Upper lobe of left lung (tissue), 6 donors: Measurements from ENCODE around the gene PTPRD. TPM values are rescaled to one million over a fixed set of nuclear protein-coding genes. Genes with fewer than 3 reads are reported as not detected.

ENCODE experiments used
- ATAC-seq, 2 donors: fragments of 200-7000 bp; cut with Tn5 transposase; one replicate each; pipeline ENCODE4 v1.9.1; 2022; ENCODE audit warnings: mild to moderate bottlenecking in 2 of 2, moderate library complexity in 2 of 2; ENCODE audit not compliant: low FRiP score in 2 of 2
- DNase-seq, 2 donors: peaks; one replicate each; pipeline ENCODE4 v3.0.0-alpha.2; 2019 to 2020
- H3K27ac ChIP-seq, 4 donors: fragments of 200-600 bp; sonication (generic); one replicate each; pipeline ENCODE4 v1.5.1; 2016 to 2019
- H3K27me3 ChIP-seq, 4 donors: fragments of 200-600 bp; sonication (generic); one replicate each; pipeline ENCODE4 v1.5.1; 2017 to 2019
- H3K36me3 ChIP-seq, 4 donors: fragments of 200-600 bp; sonication (generic); one replicate each; pipeline ENCODE4 v1.5.1; 2016 to 2019
- H3K4me1 ChIP-seq, 4 donors: fragments of 200-600 bp; sonication (generic); one replicate each; pipeline ENCODE4 v1.5.1; 2018 to 2019
- H3K4me3 ChIP-seq, 4 donors: fragments of 200-600 bp; sonication (generic); one replicate each; pipeline ENCODE4 v1.5.1; 2017 to 2019; ENCODE audit warnings: mild to moderate bottlenecking in 2 of 4, moderate library complexity in 1 of 4
- H3K9me3 ChIP-seq, 4 donors: fragments of 200-600 bp; sonication (generic); one replicate each; pipeline ENCODE4 v1.5.1; 2018 to 2019
- EP300 ChIP-seq, 4 donors: sonication (generic); formaldehyde crosslinking; IDR thresholded peaks; one replicate each; pipeline ENCODE4 v1.5.1; 2017; ENCODE audit warnings: antibody characterized with exemption in 4 of 4, control low read depth in 2 of 4
- POLR2A ChIP-seq, 4 donors: fragments of 450-650 bp; IDR thresholded peaks; one replicate each; pipeline ENCODE4 v1.5.1; 2016 to 2017; ENCODE audit warnings: antibody characterized with exemption in 4 of 4, mild to moderate bottlenecking in 2 of 4
- POLR2AphosphoS5 ChIP-seq, 2 donors: sonication (generic); formaldehyde crosslinking; IDR thresholded peaks; one replicate each; pipeline ENCODE4 v1.5.1; 2017; ENCODE audit warnings: antibody characterized with exemption in 2 of 2
- WGBS, 2 donors: methylation state at CpG; one replicate each; pipeline ENCODE4 v1.1.5; 2017 to 2018; 5-methylcytosine and 5-hydroxymethylcytosine counted together
- total RNA-seq, 6 donors: library from RNA; depleted of rRNA in 4 of 6; stranded (reverse); fragments of >200 nt in 4 of 6; gene quantifications; one replicate each; pipeline versions ENCODE4 v1.1.0 to v1.2.1, GENCODE V29; 2016 to 2021
- TF ChIP-seq, protein P1 (sequence below), 6 experiments: fragments of 450-650 bp in 4 of 6; fragments of 200-600 bp in 2 of 6; sonication (generic) in 2 of 6; IDR thresholded peaks; one replicate each; pipeline ENCODE4 v1.5.1; 2016 to 2019; ENCODE audit warnings: antibody characterized with exemption in 6 of 6
- donor health status: DM: no; HTN: no; CAD: no; lungs with moderate emphysema.
- donor health status: DM: no; HTN: yes; CAD: no; lungs with severe emphysema.

The PTPRD gene
- total RNA-seq, 6 donors from 2014 or later, result 7.4 to 46.1 (median 14.5) TPM

DNA sequence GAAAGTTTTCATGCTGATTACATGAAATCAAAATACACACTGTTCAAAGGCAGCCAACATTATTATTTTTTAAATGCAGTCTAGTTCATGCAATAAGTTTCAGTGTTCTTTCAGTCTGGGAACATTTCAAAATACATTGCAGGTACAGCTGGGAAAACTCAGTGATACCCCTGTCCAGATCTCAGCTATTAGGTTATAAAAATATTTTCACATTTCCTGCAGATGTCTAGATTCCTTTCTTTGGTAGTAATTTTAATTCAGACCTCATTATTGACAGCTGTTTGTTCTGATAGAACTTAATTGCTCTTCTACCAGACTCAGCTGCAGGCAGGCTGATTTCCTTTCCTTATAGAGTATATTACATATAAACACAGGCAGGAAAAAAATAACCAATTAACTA is 2256.4 kb downstream of the PTPRD start:
- Histone ChIP-seq H3K36me3 (no peaks in the 10 kb centered on the region), H3K27ac (no peak overlapping the region), H3K27me3 (no peaks in the 10 kb centered on the region), H3K4me1 (no peaks in the 10 kb centered on the region), H3K9me3 (no peaks in the 10 kb centered on the region), H3K4me3 (no peak overlapping the region)
- DNase-seq (no peak), ATAC-seq (no peak)
- TF ChIP-seq POLR2AphosphoS5 (IDR thresholded peaks at IDR 0.05) (no peak), EP300 (IDR thresholded peaks at IDR 0.05) (no peak), POLR2A (IDR thresholded peaks at IDR 0.05) (no peak)
- TF ChIP-seq, protein P1, sequence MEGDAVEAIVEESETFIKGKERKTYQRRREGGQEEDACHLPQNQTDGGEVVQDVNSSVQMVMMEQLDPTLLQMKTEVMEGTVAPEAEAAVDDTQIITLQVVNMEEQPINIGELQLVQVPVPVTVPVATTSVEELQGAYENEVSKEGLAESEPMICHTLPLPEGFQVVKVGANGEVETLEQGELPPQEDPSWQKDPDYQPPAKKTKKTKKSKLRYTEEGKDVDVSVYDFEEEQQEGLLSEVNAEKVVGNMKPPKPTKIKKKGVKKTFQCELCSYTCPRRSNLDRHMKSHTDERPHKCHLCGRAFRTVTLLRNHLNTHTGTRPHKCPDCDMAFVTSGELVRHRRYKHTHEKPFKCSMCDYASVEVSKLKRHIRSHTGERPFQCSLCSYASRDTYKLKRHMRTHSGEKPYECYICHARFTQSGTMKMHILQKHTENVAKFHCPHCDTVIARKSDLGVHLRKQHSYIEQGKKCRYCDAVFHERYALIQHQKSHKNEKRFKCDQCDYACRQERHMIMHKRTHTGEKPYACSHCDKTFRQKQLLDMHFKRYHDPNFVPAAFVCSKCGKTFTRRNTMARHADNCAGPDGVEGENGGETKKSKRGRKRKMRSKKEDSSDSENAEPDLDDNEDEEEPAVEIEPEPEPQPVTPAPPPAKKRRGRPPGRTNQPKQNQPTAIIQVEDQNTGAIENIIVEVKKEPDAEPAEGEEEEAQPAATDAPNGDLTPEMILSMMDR (IDR thresholded peaks at IDR 0.05), result no peak

DNA sequence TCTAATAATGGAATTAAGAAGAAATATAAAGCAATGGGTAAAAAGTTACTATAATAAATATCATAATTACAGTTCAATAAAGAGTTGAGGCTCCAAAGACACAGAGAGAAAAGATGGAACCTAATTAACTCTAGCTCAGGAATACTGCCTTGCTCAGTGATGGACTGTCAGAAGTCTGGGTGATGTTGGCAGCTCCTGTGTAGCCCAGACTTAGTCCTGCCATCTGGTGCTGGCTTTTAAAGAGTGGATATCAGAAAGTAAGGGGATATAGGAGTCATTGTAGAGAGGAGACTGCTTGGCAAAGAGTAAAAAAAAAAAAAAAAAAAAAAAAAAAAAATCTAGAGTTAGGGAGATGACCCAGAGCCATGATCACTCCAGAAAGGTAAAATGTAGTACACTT is 2261.4 kb downstream of the PTPRD start:
- Histone ChIP-seq H3K27me3 (no peaks in the 10 kb centered on the region), H3K4me1 (no peaks in the 10 kb centered on the region), H3K4me3 (no peak overlapping the region), H3K9me3 (no peaks in the 10 kb centered on the region), H3K36me3 (no peaks in the 10 kb centered on the region), H3K27ac (no peak overlapping the region)
- DNase-seq (no peak), ATAC-seq (no peak)
- TF ChIP-seq EP300 (IDR thresholded peaks at IDR 0.05) (no peak), POLR2A (IDR thresholded peaks at IDR 0.05) (no peak), POLR2AphosphoS5 (IDR thresholded peaks at IDR 0.05) (no peak)
- TF ChIP-seq, protein P1 (IDR thresholded peaks at IDR 0.05), result no peak

DNA sequence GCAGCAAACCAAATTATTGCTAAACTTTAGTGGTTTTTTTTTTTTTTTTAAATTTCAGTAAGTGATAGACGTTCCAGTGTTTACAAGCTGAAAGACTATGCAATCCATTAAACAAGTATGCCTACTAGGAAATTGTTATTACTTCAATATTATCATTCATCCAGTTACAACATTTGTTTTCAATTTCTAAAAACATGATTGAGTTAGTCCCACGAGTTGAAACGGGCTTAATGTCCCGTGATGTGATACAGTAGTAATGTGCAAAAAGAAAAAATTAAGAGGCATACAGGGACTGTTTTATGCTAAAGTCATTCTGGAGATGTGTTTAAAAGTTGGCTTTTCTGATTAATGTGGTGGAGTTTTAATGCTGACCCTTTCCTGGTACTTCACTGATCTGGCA is 2262.9 kb downstream of the PTPRD start:
- H3K9me3 ChIP-seq, result no peaks in the 10 kb centered on the region
- 59 to 71% methylated on average over 4 of the region's 4 CpGs for WGBS, 2 donors
- H3K36me3 ChIP-seq, result no peaks in the 10 kb centered on the region
- no peaks in the 10 kb centered on the region for H3K4me1 ChIP-seq
- no peak overlapping the region for H3K4me3 ChIP-seq
- no peak for ATAC-seq
- DNase-seq, result no peak
- TF ChIP-seq, protein P1 (IDR thresholded peaks at IDR 0.05), result no peak
- no peak for TF ChIP-seq POLR2A (IDR thresholded peaks at IDR 0.05)
- no peak for TF ChIP-seq EP300 (IDR thresholded peaks at IDR 0.05)
- H3K27ac ChIP-seq, result no peak overlapping the region
- no peaks in the 10 kb centered on the region for H3K27me3 ChIP-seq

DNA sequence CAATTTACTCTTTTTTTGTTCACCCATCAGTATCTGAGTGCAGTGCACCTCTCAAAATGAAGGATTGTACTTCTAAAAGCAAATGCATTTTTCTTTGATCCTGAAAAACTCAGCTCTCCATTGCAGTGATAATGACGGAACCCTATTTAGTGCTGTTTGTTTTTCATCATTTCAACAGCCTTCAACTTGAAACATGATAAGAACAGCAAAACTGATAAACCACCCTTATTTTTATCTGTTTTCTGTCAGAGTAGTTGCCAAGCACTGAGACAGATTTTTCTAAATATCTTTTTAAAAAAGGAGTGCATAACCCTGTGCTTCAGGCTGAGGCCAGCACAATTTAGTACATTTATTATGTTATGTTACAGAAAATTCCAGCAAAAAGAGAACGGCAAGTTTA is 2263.4 kb downstream of the PTPRD start:
- TF ChIP-seq POLR2AphosphoS5 (IDR thresholded peaks at IDR 0.05) (no peak), EP300 (IDR thresholded peaks at IDR 0.05) (no peak), POLR2A (IDR thresholded peaks at IDR 0.05) (no peak)
- TF ChIP-seq, protein P1 (IDR thresholded peaks at IDR 0.05), result no peak
- no peaks in the 10 kb centered on the region for H3K27me3 ChIP-seq
- H3K4me3 ChIP-seq, result no peak overlapping the region
- no peaks in the 10 kb centered on the region for H3K36me3 ChIP-seq
- ATAC-seq, result no peak
- no peak for DNase-seq
- H3K4me1 ChIP-seq, result no peaks in the 10 kb centered on the region
- 59 to 71% methylated on average over 2 of the region's 2 CpGs for WGBS, 2 donors
- no peaks in the 10 kb centered on the region for H3K9me3 ChIP-seq
- no peak overlapping the region for H3K27ac ChIP-seq

DNA sequence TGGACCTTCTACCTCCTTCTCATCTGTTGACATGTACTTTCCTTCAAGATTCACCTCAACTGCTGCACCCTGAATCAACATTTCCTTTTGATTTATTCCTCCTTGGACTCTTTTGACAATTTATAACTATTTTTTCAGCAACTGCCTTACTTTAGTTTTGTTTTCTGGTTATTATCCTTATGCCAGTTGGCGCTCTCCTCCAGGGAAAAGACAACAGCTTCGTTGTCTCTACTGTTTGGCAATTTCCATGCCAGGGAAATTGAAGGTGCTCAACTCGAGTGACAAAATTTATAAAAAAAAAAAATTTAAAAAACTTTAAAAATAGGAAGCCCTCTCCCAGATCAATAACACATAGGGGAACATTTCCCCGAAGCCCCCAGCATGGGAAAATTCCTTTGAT is 2264.0 kb downstream of the PTPRD start:
- no peak for DNase-seq
- no peak overlapping the region for H3K4me3 ChIP-seq
- no peak for ATAC-seq
- H3K27ac ChIP-seq, result no peak overlapping the region
- H3K36me3 ChIP-seq, result no peaks in the 10 kb centered on the region
- no peaks in the 10 kb centered on the region for H3K4me1 ChIP-seq
- TF ChIP-seq POLR2A (IDR thresholded peaks at IDR 0.05) (no peak), POLR2AphosphoS5 (IDR thresholded peaks at IDR 0.05) (no peak), EP300 (IDR thresholded peaks at IDR 0.05) (no peak)
- TF ChIP-seq, protein P1 (IDR thresholded peaks at IDR 0.05), result no peak
- H3K27me3 ChIP-seq, result no peaks in the 10 kb centered on the region
- H3K9me3 ChIP-seq, result no peaks in the 10 kb centered on the region
- WGBS, 2 donors, result 73 to 81% methylated on average over 4 of the region's 4 CpGs
